HepG2 (cell line): Measurements from ENCODE around the gene SETD1A. TPM values are rescaled to one million over a fixed set of nuclear protein-coding genes. Genes with fewer than 3 reads are reported as not detected.
A peak's percentile ranks its signal among the peaks of the same experiment; 100 is the strongest.

Experiments used
- ATF1 ChIP-seq: IDR thresholded peaks from 2 replicates; pipeline ENCODE4 v1.6.1; 2016; ENCODE audit warnings: mild to moderate bottlenecking, control low read depth
- FOSL2 ChIP-seq: sonication (generic); formaldehyde crosslinking; IDR thresholded peaks from 2 replicates; pipeline ENCODE4 v1.4.0; 2020; ENCODE audit warnings: missing genetic modification reagents
- GABPA ChIP-seq, 2 experiments: IDR thresholded peaks; 2 replicates each; pipeline ENCODE4 v1.6.1; 2011 to 2016; ENCODE audit warnings: low read depth in 2 of 2, low read length in 1 of 2, missing biosample characterization in 1 of 2, missing genetic modification characterization in 1 of 2
- GLI4 ChIP-seq: sonication (generic); formaldehyde crosslinking; IDR thresholded peaks from 2 replicates; pipeline ENCODE4 v1.5.1; 2020; ENCODE audit warnings: missing genetic modification reagents, mild to moderate bottlenecking, moderate library complexity, borderline replicate concordance
- MTF2 ChIP-seq: sonication (generic); formaldehyde crosslinking; IDR thresholded peaks from 2 replicates; pipeline ENCODE4 v1.5.0; 2020; ENCODE audit warnings: missing genetic modification reagents, borderline replicate concordance
- NFRKB ChIP-seq: fragments of 450-650 bp; IDR thresholded peaks from 2 replicates; pipeline ENCODE4 v1.6.1; 2017
- PAWR ChIP-seq: sonication (generic); formaldehyde crosslinking; IDR thresholded peaks from 2 replicates; pipeline ENCODE4 v1.4.0; 2020; ENCODE audit warnings: missing genetic modification reagents, mild to moderate bottlenecking, borderline replicate concordance
- TBX3 ChIP-seq: fragments of 450-650 bp; IDR thresholded peaks from 2 replicates; pipeline ENCODE4 v1.6.1; 2017; ENCODE audit warnings: antibody characterized with exemption, mild to moderate bottlenecking, inconsistent platforms, borderline replicate concordance
- TOE1 ChIP-seq: sonication (generic); formaldehyde crosslinking; IDR thresholded peaks from 2 replicates; pipeline ENCODE4 v1.4.0; 2020; ENCODE audit warnings: mild to moderate bottlenecking, missing genetic modification reagents
- ZIK1 ChIP-seq: sonication (generic); formaldehyde crosslinking; IDR thresholded peaks from 2 replicates; pipeline ENCODE4 v1.5.0; 2020; ENCODE audit warnings: mild to moderate bottlenecking, low read depth, missing genetic modification reagents, borderline replicate concordance
- ZNF251 ChIP-seq: sonication (generic); formaldehyde crosslinking; IDR thresholded peaks from 2 replicates; pipeline ENCODE4 v1.9.0; 2021; ENCODE audit warnings: mild to moderate bottlenecking, missing genetic modification reagents
- ZNF326 ChIP-seq: sonication (generic); formaldehyde crosslinking; IDR thresholded peaks from 2 replicates; pipeline ENCODE4 v1.4.0; 2020; ENCODE audit warnings: missing genetic modification reagents, borderline replicate concordance
- ZNF333 ChIP-seq: sonication (generic); formaldehyde crosslinking; IDR thresholded peaks from 2 replicates; pipeline ENCODE4 v1.4.0; 2020; ENCODE audit warnings: mild to moderate bottlenecking, missing genetic modification reagents, borderline replicate concordance
- ZNF558 ChIP-seq: sonication (generic); formaldehyde crosslinking; IDR thresholded peaks from 2 replicates; pipeline ENCODE4 v1.9.0; 2022; ENCODE audit warnings: mild to moderate bottlenecking, missing genetic modification reagents, borderline replicate concordance
- ZNF589 ChIP-seq: sonication (generic); formaldehyde crosslinking; conservative IDR thresholded peaks from 2 replicates; pipeline ENCODE4 v1.8.0; 2022; ENCODE audit warnings: mild to moderate bottlenecking, moderate library complexity, missing genetic modification reagents
- ZNF616 ChIP-seq: sonication (generic); formaldehyde crosslinking; IDR thresholded peaks from 2 replicates; pipeline ENCODE4 v1.5.0; 2020; ENCODE audit warnings: low read depth, mild to moderate bottlenecking, missing genetic modification reagents
- ZNF713 ChIP-seq: sonication (generic); formaldehyde crosslinking; IDR thresholded peaks from 2 replicates; pipeline ENCODE4 v1.4.0; 2020; ENCODE audit warnings: mild to moderate bottlenecking, missing genetic modification reagents
- polyA plus RNA-seq, 8 experiments: library from polyadenylated mRNA; depleted of rRNA in 3 of 8; stranded (reverse) in 7 of 8; unstranded in 1 of 8; fragments of >200 nt; fragmentation: Illumina TruSeq in 4 of 8; extraction: Trizol in 4 of 8; gene quantifications; 2 replicates each; pipeline versions ENCODE4 v1.2.1 to v1.2.3, GENCODE V29; 2011 to 2016; ENCODE audit warnings: low read depth in 4 of 8, missing spikeins in 1 of 8, mixed read lengths in 1 of 8; ENCODE audit not compliant: insufficient read depth in 1 of 8
- total RNA-seq, 5 experiments: library from RNA; depleted of rRNA; stranded (reverse); fragments of >200 nt; fragmentation: Illumina TruSeq; extraction: Trizol; gene quantifications; 2 replicates each; pipeline ENCODE4 v1.2.3, GENCODE V29; 2016; ENCODE audit warnings: low read depth in 1 of 5
- TF ChIP-seq, protein P1 (sequence below), 2 experiments: sonication (generic) in 1 of 2; formaldehyde crosslinking in 1 of 2; IDR thresholded peaks; 2 replicates each; pipeline versions ENCODE4 v1.5.1 to v1.6.1; 2011 to 2020; ENCODE audit warnings: borderline replicate concordance in 1 of 2, low read depth in 1 of 2, low read length in 1 of 2, mild to moderate bottlenecking in 1 of 2, missing genetic modification reagents in 1 of 2, moderate library complexity in 1 of 2
- TF ChIP-seq, protein P2 (sequence below): IDR thresholded peaks from 2 replicates; pipeline ENCODE4 v1.6.1; 2016
- TF ChIP-seq, protein P3 (sequence below): sonication (generic); formaldehyde crosslinking; IDR thresholded peaks from 2 replicates; pipeline ENCODE4 v1.8.0; 2023; ENCODE audit warnings: mild to moderate bottlenecking, missing genetic modification reagents
- TF ChIP-seq, protein P4 (sequence below): IDR thresholded peaks from 2 replicates; pipeline ENCODE4 v1.6.1; 2012; ENCODE audit warnings: low read depth, low read length, improper control_type of control experiment

SETD1A gene
- total and polyA plus RNA-seq, 2 of the 13 experiments (the other 11 are each of a cell fraction or from before 2014, with no cell fraction given) = 3.8 to 5.6 TPM

DNA sequence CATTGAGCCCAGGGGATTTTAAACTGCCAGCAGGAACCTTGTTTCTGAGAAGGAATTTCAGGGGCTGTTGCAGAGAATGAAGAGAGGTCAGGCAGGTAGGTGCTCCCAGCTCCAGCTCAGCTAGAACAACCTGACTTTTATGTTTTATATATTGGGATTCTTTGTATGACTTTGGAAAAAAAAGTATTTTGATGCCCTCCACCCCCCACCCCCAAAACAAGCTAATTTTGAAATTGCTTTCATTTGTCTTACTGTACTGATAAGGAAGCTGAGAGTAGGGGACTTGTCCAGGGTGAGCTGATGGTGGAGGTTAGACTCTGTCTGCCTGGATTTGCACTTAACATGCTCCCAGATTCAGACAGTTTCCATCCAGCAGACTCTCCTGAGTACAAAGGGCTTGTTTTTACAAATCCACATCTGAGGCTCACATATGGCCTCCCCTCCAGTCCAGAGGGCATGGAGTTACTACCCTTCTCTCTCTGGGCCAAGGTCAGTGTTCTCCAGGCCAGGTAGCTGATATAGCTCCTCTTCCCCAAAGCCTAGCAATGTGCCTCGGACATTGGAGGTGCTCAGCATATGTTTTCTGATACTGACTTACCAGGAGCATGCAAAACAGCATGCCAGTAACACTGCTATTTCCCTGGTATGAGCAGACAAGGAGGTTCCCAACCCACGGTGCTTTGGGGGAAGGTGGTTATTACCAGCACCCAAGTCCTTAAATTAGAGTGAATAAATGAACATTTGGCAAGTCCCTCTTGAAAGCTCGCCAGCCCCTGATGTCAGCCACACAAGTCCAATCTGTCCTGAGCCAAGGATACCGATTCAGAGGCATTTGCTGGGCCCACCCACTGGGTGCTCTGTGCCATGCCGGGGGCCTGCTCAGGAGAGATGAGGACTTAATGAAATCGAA, 41.6 kb downstream of the SETD1A start (continued):
- TF ChIP-seq, protein P1, sequence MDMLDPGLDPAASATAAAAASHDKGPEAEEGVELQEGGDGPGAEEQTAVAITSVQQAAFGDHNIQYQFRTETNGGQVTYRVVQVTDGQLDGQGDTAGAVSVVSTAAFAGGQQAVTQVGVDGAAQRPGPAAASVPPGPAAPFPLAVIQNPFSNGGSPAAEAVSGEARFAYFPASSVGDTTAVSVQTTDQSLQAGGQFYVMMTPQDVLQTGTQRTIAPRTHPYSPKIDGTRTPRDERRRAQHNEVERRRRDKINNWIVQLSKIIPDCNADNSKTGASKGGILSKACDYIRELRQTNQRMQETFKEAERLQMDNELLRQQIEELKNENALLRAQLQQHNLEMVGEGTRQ (IDR thresholded peaks at IDR 0.05; ENCODE audit: low read depth, low read length) = no peak
- TF ChIP-seq, protein P1 (CRISPR knock-in tag; IDR thresholded peaks at IDR 0.05; ENCODE audit: borderline replicate concordance) = no peak
- TF ChIP-seq ATF1 (CRISPR knock-in tag) = no peak
- no peak for TF ChIP-seq ZNF251 (CRISPR knock-in tag)
- TF ChIP-seq GABPA (IDR thresholded peaks at IDR 0.05; ENCODE audit: low read depth, low read length) = no peak
- no peak for TF ChIP-seq GABPA (CRISPR knock-in tag; IDR thresholded peaks at IDR 0.05; ENCODE audit: low read depth)
- TF ChIP-seq GLI4 (CRISPR knock-in tag) = 0 out of 2 replicates have a peak, but pooled peaks have one; percentile 84
- no peak; the same call in 1 of the 2 replicates for TF ChIP-seq FOSL2 (CRISPR knock-in tag)
- no peak for TF ChIP-seq PAWR (CRISPR knock-in tag)
- no peak; the same call in 1 of the 2 replicates for TF ChIP-seq TOE1 (CRISPR knock-in tag)
- no peak; the same call in 1 of the 2 replicates for TF ChIP-seq ZIK1
- TF ChIP-seq, protein P2, sequence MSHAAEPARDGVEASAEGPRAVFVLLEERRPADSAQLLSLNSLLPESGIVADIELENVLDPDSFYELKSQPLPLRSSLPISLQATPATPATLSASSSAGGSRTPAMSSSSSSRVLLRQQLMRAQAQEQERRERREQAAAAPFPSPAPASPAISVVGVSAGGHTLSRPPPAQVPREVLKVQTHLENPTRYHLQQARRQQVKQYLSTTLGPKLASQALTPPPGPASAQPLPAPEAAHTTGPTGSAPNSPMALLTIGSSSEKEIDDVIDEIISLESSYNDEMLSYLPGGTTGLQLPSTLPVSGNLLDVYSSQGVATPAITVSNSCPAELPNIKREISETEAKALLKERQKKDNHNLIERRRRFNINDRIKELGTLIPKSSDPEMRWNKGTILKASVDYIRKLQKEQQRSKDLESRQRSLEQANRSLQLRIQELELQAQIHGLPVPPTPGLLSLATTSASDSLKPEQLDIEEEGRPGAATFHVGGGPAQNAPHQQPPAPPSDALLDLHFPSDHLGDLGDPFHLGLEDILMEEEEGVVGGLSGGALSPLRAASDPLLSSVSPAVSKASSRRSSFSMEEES (CRISPR knock-in tag) = no peak
- no peak for TF ChIP-seq MTF2 (CRISPR knock-in tag)
- no peak for TF ChIP-seq ZNF616
- TF ChIP-seq TBX3 = no peak
- peak; percentile 81; the same call in 1 of the 2 replicates for TF ChIP-seq ZNF333
- TF ChIP-seq, protein P3, sequence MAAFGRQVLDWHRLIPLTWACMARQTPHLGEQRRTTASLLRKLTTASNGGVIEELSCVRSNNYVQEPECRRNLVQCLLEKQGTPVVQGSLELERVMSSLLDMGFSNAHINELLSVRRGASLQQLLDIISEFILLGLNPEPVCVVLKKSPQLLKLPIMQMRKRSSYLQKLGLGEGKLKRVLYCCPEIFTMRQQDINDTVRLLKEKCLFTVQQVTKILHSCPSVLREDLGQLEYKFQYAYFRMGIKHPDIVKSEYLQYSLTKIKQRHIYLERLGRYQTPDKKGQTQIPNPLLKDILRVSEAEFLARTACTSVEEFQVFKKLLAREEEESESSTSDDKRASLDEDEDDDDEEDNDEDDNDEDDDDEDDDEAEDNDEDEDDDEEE (CRISPR knock-in tag) = no peak
- no peak; the same call in 1 of the 2 replicates for TF ChIP-seq ZNF589 (CRISPR knock-in tag)
- TF ChIP-seq, protein P4, sequence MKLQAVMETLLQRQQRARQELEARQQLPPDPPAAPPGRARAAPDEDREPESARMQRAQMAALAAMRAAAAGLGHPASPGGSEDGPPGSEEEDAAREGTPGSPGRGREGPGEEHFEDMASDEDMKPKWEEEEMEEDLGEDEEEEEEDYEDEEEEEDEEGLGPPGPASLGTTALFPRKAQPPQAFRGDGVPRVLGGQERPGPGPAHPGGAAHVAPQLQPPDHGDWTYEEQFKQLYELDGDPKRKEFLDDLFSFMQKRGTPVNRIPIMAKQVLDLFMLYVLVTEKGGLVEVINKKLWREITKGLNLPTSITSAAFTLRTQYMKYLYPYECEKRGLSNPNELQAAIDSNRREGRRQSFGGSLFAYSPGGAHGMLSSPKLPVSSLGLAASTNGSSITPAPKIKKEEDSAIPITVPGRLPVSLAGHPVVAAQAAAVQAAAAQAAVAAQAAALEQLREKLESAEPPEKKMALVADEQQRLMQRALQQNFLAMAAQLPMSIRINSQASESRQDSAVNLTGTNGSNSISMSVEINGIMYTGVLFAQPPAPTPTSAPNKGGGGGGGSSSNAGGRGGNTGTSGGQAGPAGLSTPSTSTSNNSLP = no peak
- no peak for TF ChIP-seq ZNF713 (CRISPR knock-in tag)
- no peak for TF ChIP-seq ZNF326 (CRISPR knock-in tag)
- TF ChIP-seq ZNF558 = peak; percentile 87; the same call in 1 of the 2 replicates
- no peak for TF ChIP-seq NFRKB
